ENCODE measurements around the gene SDR9C7.
"Not testable (repeated sequence)": the region's sequence is repeated elsewhere in the genome, so short reads cannot be mapped to it uniquely, and the experiment has no call there.

The SDR9C7 gene

GRCh38 chr12:56916296-56916995, 17.8 kb downstream of the SDR9C7 start:
- H3K4me1 Mint-ChIP-seq: no peaks in the 10 kb centered on the region
- H3K27ac Mint-ChIP-seq: no peak overlapping the region
- no peak for ATAC-seq (replicated peaks)
- DNase-seq: no peak
- peaks cover 2 to 4% of the 10 kb centered on the region in 2 donors for H3K36me3 Mint-ChIP-seq
- H3K4me3 Mint-ChIP-seq: no peak overlapping the region
- peaks cover 9 to 15% of the 10 kb centered on the region in 2 donors for H3K9me3 Mint-ChIP-seq
- H3K27me3 Mint-ChIP-seq: peaks cover 15 to 17% of the 10 kb centered on the region in 2 donors

DNA sequence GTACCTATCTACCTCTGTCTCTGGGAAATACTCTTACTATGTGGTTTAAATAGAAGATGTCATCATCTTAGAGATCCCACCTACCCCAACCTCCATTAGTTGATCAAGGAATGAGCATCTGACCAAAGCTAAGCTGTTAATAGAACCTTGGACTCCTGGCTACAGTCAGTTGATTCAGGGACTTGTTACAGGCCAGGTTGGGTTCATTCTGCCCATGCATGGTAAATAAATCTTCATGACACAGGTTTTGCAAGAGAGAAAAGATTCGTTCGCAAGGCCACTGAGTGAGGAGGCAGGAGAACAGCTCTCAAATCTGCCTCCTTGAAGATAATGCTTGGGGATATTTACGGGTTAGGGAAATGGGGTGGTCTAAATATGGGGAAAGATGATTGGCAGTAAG, 19.5 kb downstream of the SDR9C7 start:
- DNase-seq (no peak), ATAC-seq (replicated peaks) (no peak)
- peaks cover 26 to 29% of the 10 kb centered on the region in 2 donors for H3K27me3 Mint-ChIP-seq
- H3K4me3 Mint-ChIP-seq: no peak overlapping the region
- H3K4me1 Mint-ChIP-seq: no peaks in the 10 kb centered on the region
- H3K27ac Mint-ChIP-seq: no peak overlapping the region
- H3K9me3 Mint-ChIP-seq: peaks cover 10 to 15% of the 10 kb centered on the region in 2 donors
- H3K36me3 Mint-ChIP-seq: peaks cover 2 to 7% of the 10 kb centered on the region in 2 donors

GRCh38 chr12:56914256-56914655, 20.0 kb downstream of the SDR9C7 start:
- Mint-ChIP-seq H3K36me3 (peaks cover 2 to 12% of the 10 kb centered on the region in 2 donors), H3K9me3 (peaks cover 15 to 19% of the 10 kb centered on the region in 2 donors), H3K4me3 (no peak overlapping the region), H3K27me3 (peaks cover 28 to 32% of the 10 kb centered on the region in 2 donors), H3K27ac (no peak overlapping the region), H3K4me1 (no peaks in the 10 kb centered on the region)
- ATAC-seq (replicated peaks): no peak
- DNase-seq: no peak

GRCh38 chr12:56909403-56909802, 24.8 kb downstream of the SDR9C7 start:
- not testable (repeated sequence) for H3K4me1 Mint-ChIP-seq; H3K4me3 Mint-ChIP-seq; DNase-seq; H3K27ac Mint-ChIP-seq; ATAC-seq (replicated peaks)
- Mint-ChIP-seq H3K9me3 (peaks cover 15 to 21% of the 10 kb centered on the region in 2 donors), H3K27me3 (peaks cover 24 to 32% of the 10 kb centered on the region in 2 donors), H3K36me3 (peaks cover 3 to 13% of the 10 kb centered on the region in 2 donors)

DNA sequence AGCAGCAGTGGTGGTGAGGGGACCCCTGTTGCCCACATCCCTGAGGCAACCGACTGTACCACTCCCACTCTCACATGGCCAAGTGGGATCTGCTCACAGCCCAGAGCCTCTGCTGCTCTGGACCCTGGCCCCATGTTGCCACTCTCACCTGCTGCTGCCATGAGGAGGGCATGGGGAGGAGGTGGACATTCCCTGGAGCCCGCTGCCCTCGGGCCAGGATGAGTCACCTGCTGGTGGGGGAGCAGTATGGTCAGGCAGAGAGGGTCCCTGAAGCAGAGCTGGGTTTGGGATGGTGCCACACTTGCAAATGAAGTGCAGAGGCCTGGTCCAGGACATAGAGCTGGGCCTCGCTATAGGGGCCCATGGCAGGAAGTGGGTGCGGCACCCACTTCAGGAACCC, 26.1 kb downstream of the SDR9C7 start:
- peaks cover 19 to 26% of the 10 kb centered on the region in 2 donors for H3K9me3 Mint-ChIP-seq
- no peaks in the 10 kb centered on the region for H3K4me1 Mint-ChIP-seq
- ATAC-seq (replicated peaks): no peak
- DNase-seq: no peak
- no peak overlapping the region for H3K4me3 Mint-ChIP-seq
- peaks cover 3 to 18% of the 10 kb centered on the region in 2 donors for H3K36me3 Mint-ChIP-seq
- H3K27ac Mint-ChIP-seq: no peak overlapping the region
- H3K27me3 Mint-ChIP-seq: peaks cover 24 to 33% of the 10 kb centered on the region in 2 donors

- no peaks in the 10 kb centered on the region for H3K4me1 Mint-ChIP-seq
- ATAC-seq (replicated peaks): no peak
- DNase-seq: no peak
- H3K36me3 Mint-ChIP-seq: peaks cover 4 to 16% of the 10 kb centered on the region in 2 donors
- no peak overlapping the region for H3K4me3 Mint-ChIP-seq
- H3K27me3 Mint-ChIP-seq: peaks cover 13 to 20% of the 10 kb centered on the region in 2 donors
- peaks cover 26 to 34% of the 10 kb centered on the region in 2 donors for H3K9me3 Mint-ChIP-seq
- no peak overlapping the region for H3K27ac Mint-ChIP-seq
These were observed 28.4 kb downstream of the SDR9C7 start for GRCh38 chr12:56905852-56906251.

DNA sequence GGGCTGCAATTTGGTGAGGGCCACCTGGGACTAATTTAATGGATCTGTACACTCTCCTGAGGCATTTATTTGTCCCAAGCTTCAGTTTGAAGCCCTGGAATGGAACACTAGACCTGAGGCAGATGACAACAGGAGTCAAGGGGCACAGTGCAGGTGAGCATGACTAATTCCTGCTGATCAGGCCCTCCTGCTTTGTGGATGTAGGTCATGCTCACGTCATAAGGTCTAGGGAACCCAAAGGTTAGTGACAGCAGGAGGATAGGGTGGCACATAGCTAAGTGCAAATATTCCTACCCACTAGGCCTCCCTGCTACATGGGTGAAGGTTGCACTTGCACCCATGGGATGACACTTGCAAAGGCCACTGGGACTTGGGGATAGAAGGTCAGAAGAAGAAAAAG, 30.8 kb downstream of the SDR9C7 start:
- H3K4me3 Mint-ChIP-seq: no peak overlapping the region
- H3K27me3 Mint-ChIP-seq: peaks cover 6 to 8% of the 10 kb centered on the region in 2 donors
- DNase-seq (no peak), ATAC-seq (replicated peaks) (no peak)
- H3K36me3 Mint-ChIP-seq: peaks cover 1 to 8% of the 10 kb centered on the region in 2 donors
- no peak overlapping the region for H3K27ac Mint-ChIP-seq
- peaks cover 28 to 32% of the 10 kb centered on the region in 2 donors for H3K9me3 Mint-ChIP-seq
- H3K4me1 Mint-ChIP-seq: no peaks in the 10 kb centered on the region

DNA sequence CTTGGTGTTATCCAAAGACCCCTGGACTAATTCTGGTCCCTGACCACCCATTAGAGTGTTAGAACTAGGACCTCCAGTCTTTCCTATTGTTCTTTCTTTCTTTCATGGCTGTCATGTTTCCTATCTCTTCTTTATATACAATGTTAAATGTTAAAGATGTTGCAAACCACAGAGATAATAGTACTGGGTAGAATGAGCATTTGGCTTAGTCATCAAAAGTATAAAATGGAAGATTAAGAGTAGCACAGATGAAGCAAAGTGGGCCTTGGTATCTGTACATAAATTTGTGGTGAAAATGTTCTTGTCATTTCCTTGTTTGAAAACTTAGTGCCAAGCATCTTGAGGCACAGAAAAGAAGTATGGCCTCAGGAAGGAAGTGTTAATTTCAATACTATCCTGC, 32.9 kb downstream of the SDR9C7 start:
- not testable (repeated sequence) for H3K4me3 Mint-ChIP-seq; H3K27ac Mint-ChIP-seq; ATAC-seq (replicated peaks); DNase-seq; H3K4me1 Mint-ChIP-seq; H3K36me3 Mint-ChIP-seq
- H3K9me3 Mint-ChIP-seq: peaks cover 28 to 32% of the 10 kb centered on the region in 2 donors
- H3K27me3 Mint-ChIP-seq: peaks cover 5 to 13% of the 10 kb centered on the region in 2 donors

GRCh38 chr12:56900583-56900982, 33.6 kb downstream of the SDR9C7 start:
- peaks cover 1 to 8% of the 10 kb centered on the region in 2 donors for H3K36me3 Mint-ChIP-seq
- no peaks in the 10 kb centered on the region for H3K4me1 Mint-ChIP-seq
- ATAC-seq (replicated peaks) (no peak), DNase-seq (no peak)
- H3K9me3 Mint-ChIP-seq: peaks cover 30 to 36% of the 10 kb centered on the region in 2 donors
- no peak overlapping the region for H3K27ac Mint-ChIP-seq
- H3K4me3 Mint-ChIP-seq: no peak overlapping the region
- peaks cover 11 to 20% of the 10 kb centered on the region in 2 donors for H3K27me3 Mint-ChIP-seq

- Mint-ChIP-seq H3K4me1 (no peaks in the 10 kb centered on the region), H3K4me3 (no peak overlapping the region), H3K27ac (no peak overlapping the region), H3K27me3 (peaks cover 8 to 14% of the 10 kb centered on the region in 2 donors), H3K9me3 (peaks cover 30 to 33% of the 10 kb centered on the region in 2 donors), H3K36me3 (peaks cover 1 to 8% of the 10 kb centered on the region in 2 donors)
- DNase-seq (no peak), ATAC-seq (replicated peaks) (no peak)
These were observed 35.3 kb downstream of the SDR9C7 start for GRCh38 chr12:56898938-56899337.

DNA sequence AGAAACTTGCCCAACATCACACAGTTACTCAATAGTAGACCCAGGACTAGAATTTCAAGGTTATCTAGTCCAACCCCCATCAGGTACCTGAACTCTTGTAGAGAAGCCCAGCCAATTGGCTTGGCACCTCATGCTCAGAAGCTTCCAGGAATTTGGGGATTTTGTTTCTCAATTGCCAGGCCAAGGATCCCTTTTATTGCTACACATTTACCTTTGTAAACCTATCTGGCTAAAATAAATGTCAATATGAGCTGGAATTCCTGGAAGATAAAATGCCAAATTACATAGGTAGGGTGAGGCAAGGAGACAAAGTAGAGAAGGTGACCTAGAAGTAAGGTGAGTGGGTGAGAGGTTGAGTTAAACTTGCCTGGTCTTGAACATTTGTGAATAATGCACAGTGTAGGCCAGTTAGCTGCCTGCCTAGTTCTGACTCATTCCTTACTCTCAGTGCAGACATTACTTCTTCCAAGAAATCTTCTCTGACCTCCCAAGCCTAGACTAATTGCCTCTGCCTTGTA, 36.3 kb downstream of the SDR9C7 start:
- ATAC-seq (replicated peaks): no peak
- Mint-ChIP-seq H3K27ac (no peak overlapping the region), H3K9me3 (peaks cover 26 to 29% of the 10 kb centered on the region in 2 donors), H3K36me3 (peaks cover 1 to 4% of the 10 kb centered on the region in 2 donors), H3K4me3 (no peak overlapping the region), H3K4me1 (no peaks in the 10 kb centered on the region), H3K27me3 (peaks cover 8 to 14% of the 10 kb centered on the region in 2 donors)
- DNase-seq: no peak

DNA sequence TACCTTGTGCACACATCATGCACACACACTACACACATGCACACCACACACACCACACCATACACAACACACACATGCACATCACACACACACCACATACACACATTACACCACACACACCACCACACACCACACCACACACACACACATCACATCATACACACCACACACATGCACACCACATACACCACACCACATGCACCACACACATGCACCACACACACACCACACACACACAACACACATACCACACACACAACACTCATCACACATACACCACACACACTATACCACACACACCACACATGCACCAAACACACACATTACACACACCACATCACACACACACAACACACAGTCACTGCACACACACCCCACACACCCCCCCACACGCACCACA, 38.1 kb downstream of the SDR9C7 start:
- peaks cover 0 to 4% of the 10 kb centered on the region in 2 donors for H3K36me3 Mint-ChIP-seq
- H3K9me3 Mint-ChIP-seq: peaks cover 13 to 18% of the 10 kb centered on the region in 2 donors
- no peaks in the 10 kb centered on the region for H3K4me1 Mint-ChIP-seq
- DNase-seq (no peak), ATAC-seq (replicated peaks) (no peak)
- H3K27me3 Mint-ChIP-seq: peaks cover 8 to 17% of the 10 kb centered on the region in 2 donors
- H3K27ac Mint-ChIP-seq: no peak overlapping the region
- H3K4me3 Mint-ChIP-seq: no peak overlapping the region

DNA sequence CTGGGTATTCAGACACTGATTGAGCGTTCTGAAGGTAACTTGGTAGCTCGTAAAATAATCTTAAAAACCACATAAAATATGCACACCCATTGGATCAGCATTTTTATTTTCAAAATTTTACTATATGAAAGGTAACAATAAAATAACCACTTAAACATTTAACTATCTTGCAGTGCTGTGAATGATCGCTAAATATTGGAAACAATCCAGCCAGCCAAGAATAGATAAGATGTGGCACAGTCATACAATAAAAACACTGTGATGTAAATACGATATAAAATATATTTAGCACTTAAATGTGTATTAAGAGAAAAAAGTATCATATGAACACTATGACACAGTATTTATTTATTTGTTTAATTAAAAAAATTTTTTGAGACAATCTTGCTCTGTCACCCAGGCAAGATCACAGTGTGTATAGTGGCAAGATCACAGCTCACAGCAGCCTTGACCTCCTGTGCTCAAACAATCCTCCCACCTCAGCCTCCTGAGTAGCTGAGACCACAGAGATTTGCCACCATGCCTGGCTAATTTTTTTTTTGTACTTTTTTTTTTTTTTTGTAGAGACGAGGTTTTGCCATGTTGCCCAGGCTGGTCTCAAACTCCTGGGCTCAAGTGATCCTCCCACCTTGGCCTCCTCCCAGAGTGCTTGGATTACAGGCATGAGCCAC, 39.4 kb downstream of the SDR9C7 start:
- Mint-ChIP-seq H3K27ac (no peak overlapping the region), H3K4me1 (no peaks in the 10 kb centered on the region), H3K9me3 (peaks cover 6 to 11% of the 10 kb centered on the region in 2 donors), H3K4me3 (no peak overlapping the region), H3K36me3 (peaks cover 0 to 3% of the 10 kb centered on the region in 2 donors), H3K27me3 (peaks cover 20 to 27% of the 10 kb centered on the region in 2 donors)
- DNase-seq (no peak), ATAC-seq (replicated peaks) (no peak)

DNA sequence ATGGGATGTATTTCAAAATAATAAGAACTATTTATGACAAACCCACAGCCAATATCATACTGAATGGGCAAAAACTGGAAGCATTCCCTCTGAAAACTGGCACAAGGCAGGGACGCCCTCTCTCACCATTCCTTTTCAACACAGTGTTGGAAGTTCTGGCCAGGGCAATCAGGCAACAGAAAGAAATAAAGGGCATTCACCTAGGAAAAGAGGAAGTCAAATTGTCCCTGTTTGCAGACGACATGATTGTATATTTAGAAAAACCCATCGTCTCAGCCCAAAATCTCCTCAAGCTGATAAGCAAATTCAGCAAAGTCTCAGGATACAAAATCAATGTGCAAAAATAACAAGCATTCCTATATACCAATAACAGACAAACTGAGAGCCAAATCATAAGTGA, 42.3 kb downstream of the SDR9C7 start:
- ATAC-seq (replicated peaks): not testable (repeated sequence)
- peaks cover 38 to 44% of the 10 kb centered on the region in 2 donors for H3K27me3 Mint-ChIP-seq

More for the DNA sequence above, 42.3 kb downstream of the SDR9C7 start:
- not testable (repeated sequence) for H3K9me3 Mint-ChIP-seq, H3K27ac Mint-ChIP-seq, DNase-seq, H3K4me1 Mint-ChIP-seq, H3K36me3 Mint-ChIP-seq, H3K4me3 Mint-ChIP-seq
